Measurements from ENCODE around the gene C3orf20.
A peak's percentile ranks its signal among the peaks of the same experiment; 100 is the strongest.

C3orf20 gene

GRCh38 chr3:14758959-14759358 is 84.0 kb downstream of the C3orf20 start:
- DNase-seq (ENCODE audit: low read depth) = no peak

GRCh38 chr3:14760185-14760584 is 85.2 kb downstream of the C3orf20 start:
- DNase-seq (ENCODE audit: low read depth) = no peak

DNA sequence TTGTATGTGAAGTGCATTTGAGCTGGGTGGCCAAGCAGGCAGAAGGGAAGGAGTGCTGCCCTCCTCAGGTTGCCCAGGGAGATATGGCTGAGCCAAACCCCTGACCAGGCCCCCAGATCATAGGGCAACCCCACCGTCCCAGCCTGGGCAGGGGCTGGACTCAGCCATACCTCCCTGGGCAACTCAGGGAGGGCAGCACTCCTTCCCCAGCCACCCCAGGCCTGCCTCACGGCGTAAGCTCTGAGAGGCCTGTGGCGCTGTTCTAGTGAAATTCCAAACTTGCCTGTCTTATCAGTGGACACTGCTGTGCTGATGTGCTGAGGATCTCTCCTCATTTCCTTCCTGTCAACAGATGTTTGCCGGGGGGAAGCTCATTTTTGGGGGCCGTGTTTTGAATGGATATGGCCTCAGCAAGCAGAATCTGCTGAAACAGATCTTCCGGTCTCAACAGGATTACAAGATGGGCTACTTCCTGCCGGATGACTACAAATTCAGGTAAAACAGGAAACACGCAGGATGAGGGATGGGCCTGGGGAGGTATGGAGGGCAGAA is 86.3 kb downstream of the C3orf20 start:
- no peak for DNase-seq (ENCODE audit: low read depth)

- DNase-seq (ENCODE audit: low read depth) = no peak
Measured at GRCh38 chr3:14761866-14762265, 86.9 kb downstream of the C3orf20 start.

DNA sequence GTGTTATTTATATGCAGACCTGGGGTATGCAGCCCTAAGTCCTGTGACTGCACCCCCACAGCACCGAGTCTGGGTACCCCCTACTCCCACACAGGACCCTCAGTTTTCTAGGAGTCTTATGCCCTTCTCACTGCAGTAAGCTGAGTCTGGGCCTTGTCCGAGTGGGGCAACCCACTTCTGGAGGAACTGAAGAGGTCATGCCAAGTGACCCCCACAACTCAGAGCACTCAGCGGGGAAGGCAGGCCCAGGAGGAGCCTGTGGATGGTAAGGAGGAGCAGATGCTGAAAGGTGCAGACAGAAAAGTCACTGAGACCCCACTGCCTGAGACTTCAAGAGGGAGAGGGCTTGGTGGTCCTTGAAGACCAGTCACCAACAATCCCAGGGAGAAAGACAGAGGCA is 87.8 kb downstream of the C3orf20 start:
- DNase-seq (ENCODE audit: low read depth) = no peak

DNA sequence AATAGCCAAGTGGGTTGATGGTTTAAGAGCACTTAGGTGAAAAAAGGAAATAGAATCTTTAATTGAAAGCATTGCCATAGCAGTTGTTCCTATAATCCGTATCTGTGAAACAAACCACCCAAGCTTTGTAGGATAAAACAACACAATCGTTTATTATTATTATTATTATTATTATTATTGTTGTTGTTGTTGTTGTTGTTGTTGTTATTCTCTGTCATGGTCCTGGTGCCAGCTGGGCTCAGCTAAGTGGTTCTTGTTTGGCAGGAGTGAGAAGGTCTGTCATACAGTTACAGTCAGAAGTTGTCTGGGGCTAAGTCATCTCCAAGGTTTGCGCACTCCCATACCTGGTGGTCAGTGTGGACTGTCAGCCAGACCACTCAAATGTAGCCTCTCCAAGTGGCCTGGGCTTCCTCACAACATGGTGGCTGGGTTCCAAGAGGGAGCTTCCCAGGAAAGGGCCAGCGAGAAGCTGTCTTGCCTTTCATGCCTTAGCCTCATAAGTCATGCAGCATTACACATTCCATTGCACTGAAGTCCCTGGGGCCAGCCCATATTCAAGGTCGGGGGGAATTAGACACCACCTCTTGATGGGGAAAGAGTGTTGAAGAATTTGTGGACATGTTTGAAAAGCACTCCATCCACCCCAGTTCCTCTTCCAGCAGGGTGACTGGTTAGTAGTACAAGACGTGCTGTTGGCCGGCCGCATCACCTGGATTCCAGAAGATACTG is 89.6 kb downstream of the C3orf20 start:
- peak; percentile 23 for DNase-seq (ENCODE audit: low read depth)

DNA sequence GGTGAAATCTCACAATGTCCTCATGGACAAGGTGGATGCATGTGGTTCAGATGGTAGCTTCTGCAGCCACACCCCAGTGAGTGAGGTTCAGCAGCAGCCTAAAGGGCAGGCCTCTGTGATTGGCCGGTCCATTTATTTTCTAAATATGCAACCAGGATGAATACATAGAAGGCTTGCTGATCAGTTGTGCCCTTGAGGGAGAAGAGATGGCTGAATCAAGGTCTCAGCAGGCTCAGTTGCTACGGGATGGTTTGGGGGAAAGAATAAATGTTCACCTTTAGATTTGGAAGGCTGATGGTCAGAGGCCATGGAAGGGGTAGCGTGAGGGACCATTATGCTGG is 90.1 kb downstream of the C3orf20 start:
- DNase-seq (ENCODE audit: low read depth) = no peak

DNA sequence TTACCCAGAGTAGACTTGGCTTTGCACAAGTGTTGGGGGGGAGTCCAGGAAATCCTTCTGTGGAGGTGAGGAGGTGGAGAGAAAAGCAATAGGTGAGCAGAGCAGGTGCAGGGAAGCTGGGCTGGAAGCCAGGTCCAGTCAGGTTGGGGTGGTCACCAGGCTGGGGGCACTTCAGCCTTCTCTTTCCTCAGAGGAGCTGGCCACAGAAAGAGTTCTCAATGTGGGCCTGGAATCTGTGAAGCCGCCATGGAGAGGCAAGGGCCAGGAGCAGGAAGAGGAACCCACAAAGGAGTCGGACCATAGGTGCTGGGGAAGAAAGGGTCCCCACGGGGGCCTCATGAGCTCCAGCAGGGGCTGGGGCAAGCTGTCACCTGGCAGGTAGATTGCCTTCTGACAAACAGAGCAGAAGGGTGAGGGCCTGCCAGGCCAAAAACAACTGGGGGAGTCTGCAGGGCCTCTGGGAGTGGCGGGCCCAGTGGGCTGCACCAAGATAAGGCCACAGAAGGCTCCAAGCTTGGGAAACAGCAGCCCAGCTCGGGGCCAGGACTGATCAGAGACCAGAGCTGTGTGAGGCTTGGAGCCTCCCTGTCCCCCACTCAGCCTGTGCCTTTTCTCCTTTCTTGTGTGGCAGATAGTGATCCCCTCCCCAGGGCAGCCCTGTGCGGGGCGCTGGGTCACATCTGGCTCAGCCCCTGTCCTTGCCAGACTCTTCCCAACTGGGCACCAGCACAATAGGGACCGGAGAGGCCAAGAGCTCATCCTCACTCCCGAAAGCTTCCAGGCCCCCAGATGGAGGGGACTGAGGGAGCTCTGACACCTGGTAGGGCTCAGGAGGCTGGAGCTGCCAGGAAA is 90.9 kb downstream of the C3orf20 start:
- DNase-seq (ENCODE audit: low read depth) = no peak

DNA sequence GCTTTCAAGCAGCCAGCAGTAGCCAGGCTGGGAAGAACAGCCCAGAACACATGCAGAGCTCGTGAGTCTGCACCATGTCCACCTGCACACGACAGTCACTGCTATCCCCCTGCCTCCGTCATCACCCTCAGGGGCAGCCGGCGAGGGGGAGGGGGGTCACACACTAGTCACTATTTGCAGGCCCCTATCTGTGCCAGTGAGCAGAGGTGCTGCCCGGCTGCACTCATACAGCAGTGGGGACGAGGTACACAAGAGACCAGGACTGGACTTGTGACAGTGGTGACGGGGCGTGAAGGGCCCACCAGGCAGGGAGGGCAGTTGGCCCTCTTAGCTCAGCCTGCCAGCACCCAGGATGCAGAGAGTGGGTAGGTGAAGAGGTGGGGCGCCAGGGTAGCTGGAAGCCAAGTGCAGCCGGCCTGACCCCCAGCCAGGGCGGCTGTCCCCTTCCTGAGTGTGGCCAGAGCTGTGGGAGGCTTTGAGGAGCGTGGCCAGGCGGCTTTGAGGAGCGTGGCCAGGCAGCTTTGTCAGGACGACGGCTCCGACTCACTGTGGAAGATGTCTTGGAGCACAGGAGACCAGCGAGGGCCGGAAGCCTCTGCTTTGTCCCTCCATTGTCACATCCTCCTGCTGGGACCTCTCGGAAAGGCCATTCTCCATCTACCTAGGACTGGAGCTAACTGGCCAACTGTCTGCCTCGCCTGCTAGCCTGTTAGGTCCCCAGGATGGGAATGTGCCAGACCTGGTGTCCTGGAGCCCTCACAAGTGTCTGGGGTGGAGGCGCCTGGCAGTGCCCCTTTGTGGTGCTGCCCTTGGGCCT is 91.7 kb downstream of the C3orf20 start:
- no peak for DNase-seq (ENCODE audit: low read depth)

DNA sequence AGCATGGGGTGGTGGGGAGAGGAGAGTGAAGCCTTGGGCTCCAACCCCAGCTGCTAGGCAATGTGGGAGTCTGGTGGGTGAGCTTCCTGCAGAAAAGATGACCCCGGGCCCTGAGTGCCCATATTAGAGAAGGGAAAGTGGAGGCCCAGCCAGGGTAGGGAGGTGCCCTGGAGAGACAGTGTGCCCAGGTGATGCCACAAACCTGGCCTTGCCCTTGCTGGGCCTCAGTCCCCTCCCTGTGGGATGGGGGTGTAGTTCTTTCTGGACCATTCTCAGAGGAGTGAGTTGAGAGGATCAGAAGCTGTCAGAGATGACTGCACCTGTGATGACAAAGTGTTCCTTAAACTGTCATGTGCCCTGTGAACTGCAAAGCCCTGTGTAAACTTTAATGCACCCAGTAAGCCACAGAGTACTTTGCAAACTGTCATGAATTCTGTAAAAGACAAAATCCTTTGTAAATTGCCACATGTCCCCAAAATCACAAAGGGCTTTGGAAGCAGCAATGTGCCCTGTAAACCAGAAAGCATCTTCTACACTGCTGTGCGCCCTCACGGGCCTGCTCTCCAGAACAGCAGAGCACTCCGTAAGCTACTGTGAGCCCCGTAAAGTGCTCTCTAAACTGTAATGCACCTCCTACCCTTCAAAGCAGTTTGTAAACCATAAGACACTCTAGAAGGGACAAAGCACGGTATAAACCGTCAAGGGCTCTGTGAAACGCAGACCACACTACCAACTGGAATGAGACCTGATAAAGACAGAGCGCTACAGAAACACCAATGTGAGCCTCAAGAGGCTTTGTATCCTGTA is 92.5 kb downstream of the C3orf20 start:
- DNase-seq (ENCODE audit: low read depth) = no peak

DNA sequence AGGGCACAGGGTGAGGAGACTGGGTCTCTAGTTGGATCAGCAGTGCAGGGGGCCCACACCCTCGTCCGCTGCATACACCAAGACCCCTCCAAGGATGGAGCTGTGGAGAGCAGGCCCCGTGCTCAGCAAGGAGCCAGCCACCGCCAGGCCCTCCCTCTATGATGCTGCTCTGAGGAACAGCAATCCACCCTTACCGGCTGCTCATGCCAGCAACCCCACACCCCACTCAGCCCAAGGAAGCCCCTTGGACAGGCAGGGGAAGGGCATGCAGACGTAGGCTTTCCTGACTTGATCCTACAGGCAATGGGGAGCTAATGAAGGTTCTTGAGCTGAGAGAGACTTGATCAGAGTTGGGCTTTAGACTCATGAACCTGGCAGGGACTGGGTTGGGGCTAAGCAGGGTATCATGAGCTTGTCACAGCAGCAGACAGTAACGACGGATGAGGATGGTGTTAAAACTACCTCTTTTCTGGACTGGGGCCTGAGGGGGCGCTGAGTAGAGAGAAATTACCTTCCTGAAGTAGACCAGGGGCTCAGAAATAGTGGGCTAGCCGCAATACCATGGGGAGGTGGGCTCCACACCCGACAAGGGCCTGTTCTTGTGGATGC is 93.3 kb downstream of the C3orf20 start:
- DNase-seq (ENCODE audit: low read depth) = no peak

DNA sequence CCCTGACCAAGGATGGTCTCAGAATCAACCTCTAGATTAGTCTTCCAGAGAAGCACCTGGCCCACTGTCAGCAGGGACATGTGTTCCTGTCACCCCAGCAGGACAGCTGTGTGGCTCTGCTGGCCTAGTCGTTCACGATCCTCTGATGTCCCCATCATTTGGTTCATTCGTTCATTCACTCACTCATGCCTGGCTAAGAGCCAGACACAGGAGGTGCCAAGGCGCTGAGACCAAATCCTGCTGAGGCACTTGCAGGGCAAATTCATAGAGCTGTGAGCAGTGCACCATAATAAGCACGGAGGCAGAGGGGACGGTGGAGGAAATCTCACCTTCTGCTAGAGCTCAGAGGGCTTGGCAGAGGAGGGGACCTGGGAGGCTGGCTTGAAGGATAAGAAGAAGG is 93.9 kb downstream of the C3orf20 start:
- no peak for DNase-seq (ENCODE audit: low read depth)

GRCh38 chr3:14769544-14770325 is 94.8 kb downstream of the C3orf20 start:
- DNase-seq (ENCODE audit: low read depth) = no peak

DNA sequence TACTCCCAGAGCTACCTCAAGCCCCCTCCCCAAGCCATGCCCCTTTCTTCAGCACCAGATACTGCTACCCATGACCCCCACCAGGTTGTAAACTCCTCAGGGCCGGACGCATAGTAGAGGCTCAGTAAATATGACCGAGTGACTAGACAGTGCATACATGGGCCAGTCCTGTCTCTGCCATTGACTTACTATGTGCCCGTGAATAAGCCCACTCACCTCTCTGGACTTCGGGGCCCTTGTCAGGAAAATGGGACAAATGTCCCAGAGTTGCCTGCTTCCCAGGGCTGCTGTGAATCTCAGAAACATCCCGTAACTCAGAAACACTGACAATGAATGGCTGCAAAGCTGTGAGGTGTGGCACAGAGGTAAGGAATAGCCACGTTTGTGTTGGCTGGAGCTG is 95.7 kb downstream of the C3orf20 start:
- no peak for DNase-seq (ENCODE audit: low read depth)

DNA sequence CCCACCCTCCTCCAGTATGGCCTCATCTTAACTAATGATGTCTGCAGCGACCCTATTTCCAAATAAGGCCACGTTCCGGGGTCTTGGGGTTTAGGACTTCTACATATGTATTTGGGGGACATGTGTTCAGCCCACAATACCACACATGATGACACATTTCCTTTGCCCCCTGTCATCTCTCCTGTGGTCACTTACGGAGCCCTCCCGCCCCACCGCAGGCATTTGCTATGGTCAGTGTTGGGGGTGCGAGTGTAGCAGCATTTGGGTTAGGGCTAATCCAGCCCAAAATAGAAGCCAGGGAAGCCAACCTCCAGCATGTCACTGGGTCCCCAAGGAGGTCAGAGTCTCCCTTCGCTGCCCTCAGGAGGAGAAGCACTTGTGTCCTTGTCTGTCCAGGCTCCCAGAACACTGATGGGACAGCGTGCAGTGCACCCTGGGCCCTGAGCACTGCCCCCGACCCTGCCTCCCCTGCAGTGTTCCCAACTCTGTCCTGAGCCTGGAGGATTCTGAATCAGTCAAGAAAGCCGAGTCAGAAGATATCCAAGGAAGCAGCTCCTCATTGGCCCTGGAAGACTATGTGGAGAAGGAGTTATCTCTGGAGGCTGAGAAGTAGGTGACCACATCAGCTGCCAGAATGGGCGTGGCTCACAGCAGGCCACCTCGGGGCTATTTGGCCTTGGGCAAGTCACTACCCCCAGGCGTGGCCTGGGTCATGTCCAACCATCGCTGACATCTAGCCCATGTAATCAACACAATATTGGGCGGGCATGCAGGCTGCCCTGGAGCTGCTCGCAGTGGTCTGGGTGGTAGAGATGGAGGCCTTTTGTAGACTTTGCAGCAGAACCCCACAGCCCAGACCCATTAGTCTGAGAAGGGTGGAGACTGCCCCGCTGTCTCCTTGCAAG is 96.9 kb downstream of the C3orf20 start:
- DNase-seq (ENCODE audit: low read depth) = no peak

DNA sequence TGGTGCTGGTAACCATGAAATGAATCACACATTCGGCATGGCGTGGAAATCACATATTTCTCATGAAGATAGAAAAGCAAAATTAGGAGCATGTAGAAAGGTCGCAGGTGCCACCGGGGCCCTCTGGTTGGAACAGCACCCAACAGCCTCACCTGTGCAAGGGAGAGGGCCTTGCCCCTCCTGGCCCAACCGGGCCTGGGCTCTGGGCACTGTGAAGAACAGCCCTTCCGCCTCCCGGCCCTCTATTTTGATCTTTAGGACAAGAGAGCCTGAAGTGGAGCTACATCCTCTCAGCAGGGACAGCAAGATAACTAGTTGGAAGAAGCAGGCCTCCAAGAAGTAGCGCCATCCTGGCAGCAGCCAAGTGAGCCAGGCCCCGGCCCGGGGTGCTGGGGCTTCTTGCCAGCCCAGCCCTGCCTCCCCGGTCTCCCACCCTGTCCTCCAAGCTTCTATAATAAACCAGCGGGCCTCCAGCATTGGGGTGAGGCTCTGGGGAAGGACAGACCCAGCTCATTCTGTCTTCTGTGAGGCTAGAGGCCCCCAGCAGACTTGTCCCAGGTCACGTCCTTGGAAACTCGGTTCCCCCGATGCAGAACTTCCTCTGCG is 97.7 kb downstream of the C3orf20 start:
- DNase-seq (ENCODE audit: low read depth) = no peak

DNA sequence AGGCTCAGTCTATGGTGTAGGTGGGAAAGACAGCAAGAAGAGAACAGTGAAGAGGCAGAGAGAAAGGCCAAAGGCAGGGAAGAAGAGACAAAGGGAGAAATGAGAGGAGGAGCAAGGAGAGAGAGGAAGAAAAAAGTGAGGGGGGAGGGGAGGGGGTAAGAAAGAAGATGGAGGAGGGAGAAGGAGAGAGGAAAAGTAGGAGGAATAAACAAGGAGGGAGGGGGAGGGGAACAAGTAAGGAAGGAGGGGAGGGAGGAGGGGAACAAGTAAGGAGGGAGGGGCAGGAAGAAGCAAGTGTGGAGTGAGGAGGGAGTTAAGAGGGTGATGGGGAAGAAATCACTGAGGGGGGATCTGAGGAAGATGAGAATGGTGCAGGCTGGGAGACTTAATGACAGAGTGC is 98.3 kb downstream of the C3orf20 start:
- no peak for DNase-seq (ENCODE audit: low read depth)

DNA sequence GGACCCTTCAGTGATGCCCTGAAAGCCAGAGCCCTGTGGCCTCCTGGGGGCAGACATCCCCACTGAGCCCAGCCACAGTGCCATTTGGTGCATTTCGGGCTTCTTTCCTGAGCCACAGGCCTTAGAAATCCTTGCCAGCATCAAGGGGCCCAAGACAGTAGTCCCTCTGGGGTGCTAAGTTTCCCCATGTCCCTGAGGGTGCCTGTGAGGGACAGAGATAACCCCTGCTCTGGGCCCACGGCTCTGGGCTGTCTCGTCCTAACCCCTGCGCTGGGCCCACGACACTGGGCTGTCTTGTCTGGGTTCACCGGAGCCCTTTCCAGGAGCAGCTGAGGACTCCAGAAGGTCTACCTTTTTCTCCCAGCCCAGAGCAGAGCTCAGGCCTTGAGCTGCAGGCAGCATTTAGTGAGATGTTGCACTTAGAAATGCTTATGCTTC is 98.8 kb downstream of the C3orf20 start:
- DNase-seq (ENCODE audit: low read depth) = no peak

- DNase-seq (ENCODE audit: low read depth) = no peak
Measured at GRCh38 chr3:14774431-14774830, 99.5 kb downstream of the C3orf20 start.

Measured in amniotic epithelial cell (primary cell).